SU-DHL-6 (cell line): ENCODE data around the gene OLR1.

Source experiments
- EZH2phosphoT487 ChIP-seq: fragments of 200-600 bp; sonication (generic), shearing (Covaris generic); conservative IDR thresholded peaks from 2 replicates; pipeline ENCODE4 v1.6.1; 2018; ENCODE audit warnings: mild to moderate bottlenecking, antibody characterized with exemption, low read length, moderate library complexity, mixed read lengths
- TF ChIP-seq, protein P1 (sequence below): fragments of 200-600 bp; sonication (generic); IDR thresholded peaks from one replicate; pipeline ENCODE4 v1.5.1; 2017; ENCODE audit warnings: antibody characterized with exemption, mild to moderate bottlenecking, low read length, moderate library complexity; ENCODE audit not compliant: insufficient read depth, poor library complexity, severe bottlenecking

DNA sequence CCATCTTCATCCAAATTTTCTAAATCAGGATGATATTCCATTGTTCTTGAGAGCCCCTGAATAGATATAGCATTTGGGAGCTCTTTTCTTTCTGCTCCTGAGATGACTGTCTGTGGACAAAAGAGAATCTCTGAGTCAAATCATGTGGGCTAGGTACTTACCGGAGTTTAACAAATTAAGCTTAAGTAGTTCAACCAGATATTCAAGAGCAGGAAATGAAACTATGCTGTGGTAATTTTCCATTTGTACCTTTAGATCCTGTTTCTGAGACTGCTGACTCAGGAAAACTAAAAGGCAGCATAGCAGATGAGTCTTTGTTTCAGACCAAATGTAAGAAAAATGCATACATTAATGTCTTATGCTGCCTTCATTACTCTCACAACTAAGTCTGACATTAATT lies 41.9 kb downstream of the OLR1 start, which contains the start of gene CLEC7A:
- TF ChIP-seq, protein P1, sequence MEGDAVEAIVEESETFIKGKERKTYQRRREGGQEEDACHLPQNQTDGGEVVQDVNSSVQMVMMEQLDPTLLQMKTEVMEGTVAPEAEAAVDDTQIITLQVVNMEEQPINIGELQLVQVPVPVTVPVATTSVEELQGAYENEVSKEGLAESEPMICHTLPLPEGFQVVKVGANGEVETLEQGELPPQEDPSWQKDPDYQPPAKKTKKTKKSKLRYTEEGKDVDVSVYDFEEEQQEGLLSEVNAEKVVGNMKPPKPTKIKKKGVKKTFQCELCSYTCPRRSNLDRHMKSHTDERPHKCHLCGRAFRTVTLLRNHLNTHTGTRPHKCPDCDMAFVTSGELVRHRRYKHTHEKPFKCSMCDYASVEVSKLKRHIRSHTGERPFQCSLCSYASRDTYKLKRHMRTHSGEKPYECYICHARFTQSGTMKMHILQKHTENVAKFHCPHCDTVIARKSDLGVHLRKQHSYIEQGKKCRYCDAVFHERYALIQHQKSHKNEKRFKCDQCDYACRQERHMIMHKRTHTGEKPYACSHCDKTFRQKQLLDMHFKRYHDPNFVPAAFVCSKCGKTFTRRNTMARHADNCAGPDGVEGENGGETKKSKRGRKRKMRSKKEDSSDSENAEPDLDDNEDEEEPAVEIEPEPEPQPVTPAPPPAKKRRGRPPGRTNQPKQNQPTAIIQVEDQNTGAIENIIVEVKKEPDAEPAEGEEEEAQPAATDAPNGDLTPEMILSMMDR, result no peak
- no peak for TF ChIP-seq EZH2phosphoT487
